22Rv1 (cell line): ENCODE data around the gene TDP1.

Experiments
- CTCF ChIP-seq: fragments of 450-650 bp; IDR thresholded peaks from 2 replicates; pipeline ENCODE4 v1.5.1; 2017; ENCODE audit warnings: mild to moderate bottlenecking
- ZFX ChIP-seq: fragments of 450-650 bp; IDR thresholded peaks from 2 replicates; pipeline ENCODE4 v1.6.1; 2017; ENCODE audit warnings: antibody characterized with exemption, borderline replicate concordance

- TF ChIP-seq CTCF (no peak), ZFX (no peak)
Observed at GRCh38 chr14:89977668-89978067, 21.9 kb downstream of the TDP1 start.
